Stomach (tissue), 9 donors: ENCODE results near the gene WEE1. TPM values are rescaled to one million over a fixed set of nuclear protein-coding genes. Genes with fewer than 3 reads are reported as not detected.

Source experiments
- DNase-seq, 2 donors: peaks; one replicate each; pipeline versions ENCODE4 v3.0.0 to v3.0.0-alpha.2; 2013 to 2019
- H3K27ac ChIP-seq, 5 donors: fragments of 200-600 bp in 4 of 5; sonication (generic) in 4 of 5; one replicate each; pipeline ENCODE4 v1.5.1; 2013 to 2019; ENCODE audit warnings: mild to moderate bottlenecking in 1 of 5, moderate library complexity in 1 of 5
- H3K27me3 ChIP-seq, 3 donors: fragments of 200-600 bp; sonication (generic); one replicate each; pipeline ENCODE4 v1.5.1; 2017 to 2019; ENCODE audit warnings: mixed run types in 1 of 3
- H3K36me3 ChIP-seq, 4 donors: fragments of 200-600 bp; sonication (generic); 1 replicate in 3 of 4; 2 replicates in 1 of 4; pipeline ENCODE4 v1.5.1; 2016 to 2019
- H3K4me1 ChIP-seq, 4 donors: fragments of 200-600 bp; sonication (generic); one replicate each; pipeline ENCODE4 v1.5.1; 2016 to 2019
- H3K4me3 ChIP-seq, 4 donors: fragments of 200-600 bp; sonication (generic) in 3 of 4; one replicate each; pipeline ENCODE4 v1.5.1; 2016 to 2019; ENCODE audit warnings: mild to moderate bottlenecking in 1 of 4
- H3K9me3 ChIP-seq, 4 donors: fragments of 200-600 bp; sonication (generic); one replicate each; pipeline ENCODE4 v1.5.1; 2016 to 2019
- CTCF ChIP-seq, 7 experiments: fragments of 450-650 bp in 4 of 7; fragments of 200-600 bp in 3 of 7; sonication (generic) in 3 of 7; IDR thresholded peaks; one replicate each; pipeline ENCODE4 v1.5.1; 2016 to 2019; ENCODE audit warnings: antibody characterized with exemption in 7 of 7, control low read depth in 2 of 7, mild to moderate bottlenecking in 1 of 7
- EP300 ChIP-seq: sonication (generic); formaldehyde crosslinking; IDR thresholded peaks from one replicate; pipeline ENCODE4 v1.6.1; 2017; ENCODE audit warnings: antibody characterized with exemption
- POLR2A ChIP-seq, 4 donors: fragments of 450-650 bp; IDR thresholded peaks; one replicate each; pipeline ENCODE4 v1.6.1; 2016; ENCODE audit warnings: antibody characterized with exemption in 4 of 4, control low read depth in 2 of 4, mild to moderate bottlenecking in 1 of 4, moderate library complexity in 1 of 4
- POLR2AphosphoS5 ChIP-seq, 3 donors: sonication (generic); formaldehyde crosslinking; IDR thresholded peaks; one replicate each; pipeline ENCODE4 v1.6.1; 2016; ENCODE audit warnings: antibody characterized with exemption in 3 of 3
- WGBS, 5 donors: extraction: QIAGEN DNeasy Blood & Tissue Kit in 3 of 5; methylation state at CpG; one replicate each; pipeline versions ENCODE4 v1.1.5 to v1.1.7; 2013 to 2018; 5-methylcytosine and 5-hydroxymethylcytosine counted together
- intact Hi-C: fragments of 100-400 bp; cut with DNase I; formaldehyde crosslinking; loops from one replicate; pipeline ENCODE4 v1.15.1; 2023; ENCODE audit warnings: low total_unique reads
- polyA plus RNA-seq, 3 donors: library from polyadenylated mRNA; stranded (reverse); fragments of 200-250 nt; gene quantifications; one replicate each; pipeline ENCODE4 v1.2.3, GENCODE V29; 2013
- total RNA-seq, 5 donors: library from RNA; depleted of rRNA; stranded (reverse); fragments of >200 nt; gene quantifications; one replicate each; pipeline versions ENCODE4 v1.1.0 to v1.2.3, GENCODE V29; 2014 to 2016
- donor health status: healthy with polysubstance abuse.
- donor health status: Bipolar disorder and iron deficiency.
- donor health status: healthy.

WEE1 gene
- total and polyA plus RNA-seq, 8 donors: 5.0 to 79.1 (median 27.4) TPM

- no peak for DNase-seq
- no peak for TF ChIP-seq EP300
- TF ChIP-seq CTCF (IDR thresholded peaks at IDR 0.05): no peak
- TF ChIP-seq POLR2A (IDR thresholded peaks at IDR 0.05): no peak
- TF ChIP-seq POLR2AphosphoS5 (IDR thresholded peaks at IDR 0.05): no peak
- intact Hi-C loops: no loop called here
- 86 to 100% (median 95%) methylated on average over 1 of the region's 1 CpG for WGBS, 5 donors
- H3K4me1 ChIP-seq: peaks cover 20 to 40% (median 28%) of the 10 kb centered on the region in 4 donors
- H3K9me3 ChIP-seq: peaks cover 0 to 14% (median 0%) of the 10 kb centered on the region in 4 donors
- no peak overlapping the region for H3K27ac ChIP-seq
- H3K27me3 ChIP-seq: no peaks in the 10 kb centered on the region
- no peaks in the 10 kb centered on the region for H3K36me3 ChIP-seq
- H3K4me3 ChIP-seq: no peak overlapping the region
Measured at GRCh38 chr11:9563196-9563730, 10.2 kb upstream of the WEE1 start.

- peak overlapping the region; percentile 57 to 99 (median 91) for H3K27ac ChIP-seq
- peak; percentile 39 to 92 for DNase-seq
- 7 to 16% (median 11%) methylated on average over 7 of the region's 7 CpGs for WGBS, 5 donors
- no peaks in the 10 kb centered on the region for H3K27me3 ChIP-seq
- intact Hi-C loops: no loop called here
- peaks cover 24 to 59% (median 48%) of the 10 kb centered on the region in 4 donors for H3K4me1 ChIP-seq
- H3K4me3 ChIP-seq: no peak overlapping the region
- H3K9me3 ChIP-seq: peaks cover 0 to 5% (median 0%) of the 10 kb centered on the region in 4 donors
- TF ChIP-seq POLR2A (IDR thresholded peaks at IDR 0.05): peak in 1 of 4 donors; percentile 3
- no peak for TF ChIP-seq CTCF (IDR thresholded peaks at IDR 0.05)
- peak; percentile 34 to 92 (median 62) for TF ChIP-seq POLR2AphosphoS5 (IDR thresholded peaks at IDR 0.05)
- no peaks in the 10 kb centered on the region for H3K36me3 ChIP-seq
Measured at GRCh38 chr11:9565822-9566560, 7.5 kb upstream of the WEE1 start.

GRCh38 chr11:9566561-9567063, 6.9 kb upstream of the WEE1 start:
- H3K27ac ChIP-seq: peak overlapping the region; percentile 55 to 99 (median 91)
- H3K27me3 ChIP-seq: no peaks in the 10 kb centered on the region
- peak in 1 of 2 donors; percentile 63 for DNase-seq
- 65 to 77% (median 72%) methylated on average over 3 of the region's 3 CpGs for WGBS, 5 donors
- no peak overlapping the region for H3K4me3 ChIP-seq
- TF ChIP-seq CTCF (IDR thresholded peaks at IDR 0.05) (no peak), POLR2A (IDR thresholded peaks at IDR 0.05) (no peak), POLR2AphosphoS5 (IDR thresholded peaks at IDR 0.05) (no peak), EP300 (no peak)
- intact Hi-C loops: no loop called here
- H3K9me3 ChIP-seq: no peaks in the 10 kb centered on the region
- peaks cover 24 to 62% (median 48%) of the 10 kb centered on the region in 4 donors for H3K4me1 ChIP-seq
- H3K36me3 ChIP-seq: no peaks in the 10 kb centered on the region

GRCh38 chr11:9567401-9567800, 6.1 kb upstream of the WEE1 start:
- DNase-seq: no peak
- Histone ChIP-seq H3K4me3 (no peak overlapping the region), H3K9me3 (no peaks in the 10 kb centered on the region), H3K4me1 (peaks cover 30 to 70% (median 52%) of the 10 kb centered on the region in 4 donors), H3K27me3 (no peaks in the 10 kb centered on the region), H3K36me3 (no peaks in the 10 kb centered on the region), H3K27ac (peak overlapping the region; percentile 64 to 99 (median 91))
- TF ChIP-seq POLR2A (IDR thresholded peaks at IDR 0.05) (no peak), POLR2AphosphoS5 (IDR thresholded peaks at IDR 0.05) (no peak), EP300 (no peak), CTCF (IDR thresholded peaks at IDR 0.05) (no peak)
- intact Hi-C loops: no loop called here
- WGBS, 5 donors: 77 to 93% (median 87%) methylated on average over 5 of the region's 5 CpGs
